OCI-LY1 (cell line): ENCODE results near the gene ZNF221.

Source experiments
- H2AFZ ChIP-seq: fragments of 200-600 bp; sonication (generic), shearing (Covaris generic); 2 replicates; pipeline ENCODE4 v1.6.0; 2014; ENCODE audit warnings: antibody characterized with exemption, mild to moderate bottlenecking, low read length
- H3F3A ChIP-seq: fragments of 200-600 bp; sonication (generic), shearing (Covaris generic); 2 replicates; pipeline ENCODE4 v1.6.0; 2014; ENCODE audit warnings: mild to moderate bottlenecking, antibody characterized with exemption, low read length, moderate library complexity; ENCODE audit not compliant: insufficient read depth
- H3K27ac ChIP-seq: fragments of 200-600 bp; sonication (generic); 2 replicates; pipeline ENCODE4 v1.5.1; 2014; ENCODE audit warnings: low read length, mixed run types, mild to moderate bottlenecking, low read depth; ENCODE audit not compliant: poor library complexity, severe bottlenecking
- H3K27me3 ChIP-seq: fragments of 200-600 bp; sonication (generic); 2 replicates; pipeline ENCODE4 v1.6.0; 2014; ENCODE audit warnings: antibody characterized with exemption, mild to moderate bottlenecking, low read length, moderate library complexity; ENCODE audit not compliant: insufficient read depth
- H3K36me3 ChIP-seq: fragments of 200-600 bp; sonication (generic); 2 replicates; pipeline ENCODE4 v1.6.1; 2014; ENCODE audit warnings: mild to moderate bottlenecking, antibody characterized with exemption, low read length, moderate library complexity, mixed read lengths; ENCODE audit not compliant: insufficient read depth
- H3K4me1 ChIP-seq: fragments of 200-600 bp; sonication (generic); 2 replicates; pipeline ENCODE4 v1.5.1; 2014; ENCODE audit warnings: mild to moderate bottlenecking, low read length, moderate library complexity; ENCODE audit not compliant: insufficient read depth, severe bottlenecking
- H3K4me2 ChIP-seq: fragments of 200-600 bp; sonication (generic), shearing (Covaris generic); 2 replicates; pipeline ENCODE4 v1.6.1; 2014; ENCODE audit warnings: low read length
- H3K4me3 ChIP-seq: fragments of 200-600 bp; sonication (generic); 2 replicates; pipeline ENCODE4 v1.5.1; 2014; ENCODE audit warnings: low read length, low read depth, mild to moderate bottlenecking, mixed read lengths; ENCODE audit not compliant: poor library complexity, severe bottlenecking
- H3K79me2 ChIP-seq: fragments of 200-600 bp; shearing (Covaris generic); 2 replicates; pipeline ENCODE4 v1.6.1; 2016; ENCODE audit warnings: mixed run types, low read length, mixed read lengths; ENCODE audit not compliant: insufficient read depth
- H3K9ac ChIP-seq: fragments of 200-600 bp; sonication (generic), shearing (Covaris generic); 2 replicates; pipeline ENCODE4 v1.6.1; 2014; ENCODE audit warnings: mild to moderate bottlenecking, low read length, mixed read lengths
- H3K9me2 ChIP-seq: fragments of 200-600 bp; sonication (generic), shearing (Covaris generic); 2 replicates; pipeline ENCODE4 v1.6.1; 2014; ENCODE audit warnings: low read depth, mild to moderate bottlenecking, low read length, mixed read lengths
- H3K9me3 ChIP-seq: fragments of 200-600 bp; shearing (Covaris generic); 2 replicates; pipeline ENCODE4 v1.6.1; 2014; ENCODE audit warnings: low read length, mixed read lengths
- H4K20me1 ChIP-seq: fragments of 200-600 bp; sonication (generic), shearing (Covaris generic); 2 replicates; pipeline ENCODE4 v1.6.0; 2016; ENCODE audit warnings: mild to moderate bottlenecking, low read length; ENCODE audit not compliant: insufficient read depth
- EZH2 ChIP-seq: fragments of 200-600 bp; sonication (generic), shearing (Covaris generic); IDR thresholded peaks from 2 replicates; pipeline ENCODE4 v1.8.0; 2017; ENCODE audit warnings: borderline replicate concordance, mixed run types, mild to moderate bottlenecking, antibody characterized with exemption, low read length, moderate library complexity, mixed read lengths
- TF ChIP-seq, protein P1 (sequence below): fragments of 200-600 bp; sonication (generic), shearing (Covaris generic); IDR thresholded peaks from 2 replicates; pipeline ENCODE4 v1.5.1; 2017; ENCODE audit warnings: mild to moderate bottlenecking, antibody characterized with exemption, low read length, moderate library complexity, mixed read lengths

ZNF221 gene

DNA sequence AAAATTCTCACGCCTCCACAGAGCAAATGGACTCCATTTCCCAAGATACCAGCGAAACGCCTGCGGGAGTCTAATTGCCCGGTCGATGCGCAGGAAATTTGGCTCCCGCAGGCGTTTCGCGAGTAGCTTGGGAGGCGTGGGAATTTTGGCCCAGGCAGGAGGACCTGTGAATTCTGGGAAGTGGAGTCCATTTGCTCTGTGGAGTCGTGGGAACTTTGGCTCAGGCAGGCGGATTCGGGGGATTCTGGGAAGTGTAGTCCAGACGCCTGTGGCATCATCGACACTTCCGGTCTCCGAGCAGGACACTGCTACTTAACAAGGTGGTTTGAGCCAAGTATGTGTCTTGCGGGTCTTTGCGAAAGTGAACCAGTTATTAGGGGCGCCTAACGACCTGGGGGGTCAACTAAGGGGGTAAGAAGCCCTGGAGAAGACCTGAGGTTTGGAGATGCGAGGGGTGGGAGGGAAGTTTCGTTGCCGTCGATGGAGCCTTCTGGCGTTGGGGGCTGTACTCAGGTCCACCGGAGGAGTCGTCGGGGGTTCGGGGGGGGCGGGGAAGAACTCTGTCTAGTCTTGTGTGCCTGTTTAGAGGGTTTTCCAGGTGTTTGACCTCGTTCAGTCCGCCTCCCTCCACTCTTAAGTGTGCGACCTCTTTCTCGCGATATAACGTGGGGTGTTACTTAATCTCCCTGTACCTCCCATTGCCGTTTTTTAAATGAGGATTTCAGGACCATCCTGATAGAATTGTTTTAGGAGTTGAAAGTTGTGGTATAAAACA, 33.1 kb downstream of the ZNF221 start, which contains the start of gene ZNF155:
TSS of gene ZNF155 (plus strand) at position 277 of the 775 bp plus-strand sequence. CDS start 4,356 bp downstream, outside the sequence.
- no peaks in the 10 kb centered on the region for H3K4me1 ChIP-seq
- H3K27ac ChIP-seq = no peak within 1 kb of the TSS
- no peak within 1 kb of the TSS for H3K4me3 ChIP-seq
- no peaks in the 10 kb centered on the region for H4K20me1 ChIP-seq
- no peak within 1 kb of the TSS for H3K9ac ChIP-seq
- no peaks in the 10 kb centered on the region for H3K9me3 ChIP-seq
- H3K9me2 ChIP-seq = no peaks in the 10 kb centered on the region
- TF ChIP-seq, protein P1, sequence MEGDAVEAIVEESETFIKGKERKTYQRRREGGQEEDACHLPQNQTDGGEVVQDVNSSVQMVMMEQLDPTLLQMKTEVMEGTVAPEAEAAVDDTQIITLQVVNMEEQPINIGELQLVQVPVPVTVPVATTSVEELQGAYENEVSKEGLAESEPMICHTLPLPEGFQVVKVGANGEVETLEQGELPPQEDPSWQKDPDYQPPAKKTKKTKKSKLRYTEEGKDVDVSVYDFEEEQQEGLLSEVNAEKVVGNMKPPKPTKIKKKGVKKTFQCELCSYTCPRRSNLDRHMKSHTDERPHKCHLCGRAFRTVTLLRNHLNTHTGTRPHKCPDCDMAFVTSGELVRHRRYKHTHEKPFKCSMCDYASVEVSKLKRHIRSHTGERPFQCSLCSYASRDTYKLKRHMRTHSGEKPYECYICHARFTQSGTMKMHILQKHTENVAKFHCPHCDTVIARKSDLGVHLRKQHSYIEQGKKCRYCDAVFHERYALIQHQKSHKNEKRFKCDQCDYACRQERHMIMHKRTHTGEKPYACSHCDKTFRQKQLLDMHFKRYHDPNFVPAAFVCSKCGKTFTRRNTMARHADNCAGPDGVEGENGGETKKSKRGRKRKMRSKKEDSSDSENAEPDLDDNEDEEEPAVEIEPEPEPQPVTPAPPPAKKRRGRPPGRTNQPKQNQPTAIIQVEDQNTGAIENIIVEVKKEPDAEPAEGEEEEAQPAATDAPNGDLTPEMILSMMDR = no peak
- no peak for TF ChIP-seq EZH2
- no peaks in the 10 kb centered on the region for H3F3A ChIP-seq
- H3K36me3 ChIP-seq = no peaks in the 10 kb centered on the region
- no peak within 1 kb of the TSS for H2AFZ ChIP-seq
- H3K79me2 ChIP-seq = no peaks in the 10 kb centered on the region
- H3K4me2 ChIP-seq = no peak within 1 kb of the TSS
- no peaks in the 10 kb centered on the region for H3K27me3 ChIP-seq

DNA sequence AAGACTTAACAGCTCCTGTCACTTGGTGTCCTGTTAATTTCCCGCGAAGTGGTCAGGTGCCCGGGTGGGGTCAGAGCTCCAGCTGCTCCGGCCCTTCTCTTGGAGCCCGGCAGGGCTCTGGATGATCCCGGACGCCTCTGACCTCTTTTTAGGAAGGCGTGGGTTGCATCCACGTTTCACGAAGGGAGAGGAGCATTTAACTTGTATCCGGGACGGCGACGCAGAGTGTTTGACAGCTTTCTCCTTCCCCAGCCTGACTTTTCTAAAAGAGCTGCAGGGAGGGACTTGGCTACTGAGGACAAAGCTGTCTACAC, 33.6 kb downstream of the ZNF221 start:
- H3K79me2 ChIP-seq = no peaks in the 10 kb centered on the region
- H3K36me3 ChIP-seq = no peaks in the 10 kb centered on the region
- no peaks in the 10 kb centered on the region for H3F3A ChIP-seq
- no peak overlapping the region for H3K27ac ChIP-seq
- H3K9me2 ChIP-seq = no peaks in the 10 kb centered on the region
- no peak for TF ChIP-seq EZH2
- TF ChIP-seq, protein P1 = no peak
- no peak overlapping the region for H2AFZ ChIP-seq
- no peak overlapping the region for H3K4me2 ChIP-seq
- no peaks in the 10 kb centered on the region for H4K20me1 ChIP-seq
- no peaks in the 10 kb centered on the region for H3K27me3 ChIP-seq
- H3K4me3 ChIP-seq = no peak overlapping the region
- no peaks in the 10 kb centered on the region for H3K4me1 ChIP-seq
- H3K9me3 ChIP-seq = no peaks in the 10 kb centered on the region
- no peak overlapping the region for H3K9ac ChIP-seq

DNA sequence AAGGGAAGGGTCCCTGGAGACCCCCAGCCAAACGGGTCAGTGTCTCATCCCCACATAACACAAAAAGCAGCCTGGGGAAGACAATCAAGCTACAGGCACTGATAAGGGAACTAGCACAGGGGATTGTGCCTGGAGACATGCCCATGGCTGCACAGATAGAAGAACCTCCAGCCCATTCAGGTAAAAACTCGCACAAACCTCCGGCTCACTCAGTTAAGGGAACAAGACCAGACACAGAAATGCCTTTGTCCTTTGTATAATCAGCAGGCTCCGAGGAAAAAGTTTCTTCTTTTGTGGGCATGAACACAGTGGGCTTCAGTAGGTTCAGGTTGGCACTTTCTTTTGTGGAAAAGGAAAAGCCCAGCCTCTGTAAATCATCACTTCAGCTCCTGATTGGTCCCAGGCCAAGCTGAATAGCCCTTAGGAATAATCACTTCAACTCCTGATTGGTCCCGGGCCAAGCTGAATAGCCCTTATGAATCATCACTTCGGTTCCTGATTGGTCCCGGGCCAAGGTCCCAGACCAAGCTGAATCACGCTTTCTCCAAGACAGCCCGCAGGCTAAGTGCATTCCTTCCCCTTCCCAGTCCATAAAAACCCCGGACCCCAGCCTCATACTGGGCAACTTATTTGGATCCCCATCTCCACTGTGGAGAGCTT, 46.7 kb downstream of the ZNF221 start:
- H2AFZ ChIP-seq = no peak overlapping the region
- H3F3A ChIP-seq = no peaks in the 10 kb centered on the region
- no peaks in the 10 kb centered on the region for H4K20me1 ChIP-seq
- H3K4me2 ChIP-seq = no peak overlapping the region
- H3K27me3 ChIP-seq = no peaks in the 10 kb centered on the region
- TF ChIP-seq, protein P1 = no peak
- no peak for TF ChIP-seq EZH2
- no peak overlapping the region for H3K4me3 ChIP-seq
- H3K4me1 ChIP-seq = peaks cover 5% of the 10 kb centered on the region
- no peaks in the 10 kb centered on the region for H3K9me2 ChIP-seq
- no peak overlapping the region for H3K9ac ChIP-seq
- H3K9me3 ChIP-seq = no peaks in the 10 kb centered on the region
- no peaks in the 10 kb centered on the region for H3K36me3 ChIP-seq
- H3K79me2 ChIP-seq = no peaks in the 10 kb centered on the region
- H3K27ac ChIP-seq = no peak overlapping the region
